Measurements from ENCODE around the gene MSRB2.

The MSRB2 gene

GRCh38 chr10:23120001-23120934 lies 24.9 kb downstream of the MSRB2 start:
- Histone ChIP-seq H3K4me3 (ENCODE audit: insufficient read length, low read depth) (no peak overlapping the region), H3K9ac (ENCODE audit: insufficient read length, low read depth) (no peak overlapping the region), H3K36me3 (ENCODE audit: insufficient read depth, insufficient read length, low read length) (peaks cover 16% of the 10 kb centered on the region), H3K4me1 (ENCODE audit: insufficient read depth, insufficient read length) (no peaks in the 10 kb centered on the region), H3K27me3 (ENCODE audit: insufficient read depth, insufficient read length) (no peaks in the 10 kb centered on the region), H3K9me3 (ENCODE audit: insufficient read depth, low read length) (peaks cover 6% of the 10 kb centered on the region; the same call in 1 of the 2 replicates)
- TF ChIP-seq ZNF274 (IDR thresholded peaks at IDR 0.05; ENCODE audit: low read depth, low read length), result no peak
- TF ChIP-seq YY1 (IDR thresholded peaks at IDR 0.05; ENCODE audit: insufficient read depth, insufficient read length), result no peak
- no peak for TF ChIP-seq SUZ12 (IDR thresholded peaks at IDR 0.05; ENCODE audit: extremely low read depth, insufficient read depth, insufficient read length)
- no peak for DNase-seq (ENCODE audit: low read depth, low spot score)

GRCh38 chr10:23121135-23121534 lies 25.8 kb downstream of the MSRB2 start:
- Histone ChIP-seq H3K36me3 (ENCODE audit: insufficient read depth, insufficient read length, low read length) (peaks cover 16% of the 10 kb centered on the region), H3K27me3 (ENCODE audit: insufficient read depth, insufficient read length) (no peaks in the 10 kb centered on the region), H3K9me3 (ENCODE audit: insufficient read depth, low read length) (peaks cover 6% of the 10 kb centered on the region; the same call in 1 of the 2 replicates), H3K4me1 (ENCODE audit: insufficient read depth, insufficient read length) (no peaks in the 10 kb centered on the region), H3K9ac (ENCODE audit: insufficient read length, low read depth) (no peak overlapping the region), H3K4me3 (ENCODE audit: insufficient read length, low read depth) (no peak overlapping the region)
- TF ChIP-seq ZNF274 (IDR thresholded peaks at IDR 0.05; ENCODE audit: low read depth, low read length) (no peak), YY1 (IDR thresholded peaks at IDR 0.05; ENCODE audit: insufficient read depth, insufficient read length) (no peak), SUZ12 (IDR thresholded peaks at IDR 0.05; ENCODE audit: extremely low read depth, insufficient read depth, insufficient read length) (no peak)
- no peak for DNase-seq (ENCODE audit: low read depth, low spot score)

GRCh38 chr10:23136462-23136861 lies 41.1 kb downstream of the MSRB2 start:
- DNase-seq (ENCODE audit: low read depth, low spot score), result no peak
- TF ChIP-seq SUZ12 (IDR thresholded peaks at IDR 0.05; ENCODE audit: extremely low read depth, insufficient read depth, insufficient read length), result no peak
- TF ChIP-seq ZNF274 (IDR thresholded peaks at IDR 0.05; ENCODE audit: low read depth, low read length), result no peak
- no peak for TF ChIP-seq YY1 (IDR thresholded peaks at IDR 0.05; ENCODE audit: insufficient read depth, insufficient read length)
- Histone ChIP-seq H3K27me3 (ENCODE audit: insufficient read depth, insufficient read length) (no peaks in the 10 kb centered on the region), H3K4me3 (ENCODE audit: insufficient read length, low read depth) (no peak overlapping the region), H3K4me1 (ENCODE audit: insufficient read depth, insufficient read length) (no peaks in the 10 kb centered on the region), H3K36me3 (ENCODE audit: insufficient read depth, insufficient read length, low read length) (no peaks in the 10 kb centered on the region), H3K9me3 (ENCODE audit: insufficient read depth, low read length) (peaks cover 7% of the 10 kb centered on the region), H3K9ac (ENCODE audit: insufficient read length, low read depth) (no peak overlapping the region)

GRCh38 chr10:23139677-23140076 lies 44.3 kb downstream of the MSRB2 start:
- no peak for DNase-seq (ENCODE audit: low read depth, low spot score)
- Histone ChIP-seq H3K9ac (ENCODE audit: insufficient read length, low read depth) (no peak overlapping the region), H3K4me3 (ENCODE audit: insufficient read length, low read depth) (no peak overlapping the region), H3K4me1 (ENCODE audit: insufficient read depth, insufficient read length) (no peaks in the 10 kb centered on the region), H3K27me3 (ENCODE audit: insufficient read depth, insufficient read length) (no peaks in the 10 kb centered on the region), H3K36me3 (ENCODE audit: insufficient read depth, insufficient read length, low read length) (no peaks in the 10 kb centered on the region), H3K9me3 (ENCODE audit: insufficient read depth, low read length) (peaks cover 5% of the 10 kb centered on the region; the same call in 1 of the 2 replicates)
- no peak for TF ChIP-seq ZNF274 (IDR thresholded peaks at IDR 0.05; ENCODE audit: low read depth, low read length)
- TF ChIP-seq YY1 (IDR thresholded peaks at IDR 0.05; ENCODE audit: insufficient read depth, insufficient read length), result no peak
- TF ChIP-seq SUZ12 (IDR thresholded peaks at IDR 0.05; ENCODE audit: extremely low read depth, insufficient read depth, insufficient read length), result no peak

- Histone ChIP-seq H3K4me3 (ENCODE audit: insufficient read length, low read depth) (no peak overlapping the region), H3K4me1 (ENCODE audit: insufficient read depth, insufficient read length) (no peaks in the 10 kb centered on the region), H3K36me3 (ENCODE audit: insufficient read depth, insufficient read length, low read length) (no peaks in the 10 kb centered on the region), H3K9ac (ENCODE audit: insufficient read length, low read depth) (no peak overlapping the region), H3K27me3 (ENCODE audit: insufficient read depth, insufficient read length) (no peaks in the 10 kb centered on the region), H3K9me3 (ENCODE audit: insufficient read depth, low read length) (no peaks in the 10 kb centered on the region)
- TF ChIP-seq YY1 (IDR thresholded peaks at IDR 0.05; ENCODE audit: insufficient read depth, insufficient read length) (no peak), SUZ12 (IDR thresholded peaks at IDR 0.05; ENCODE audit: extremely low read depth, insufficient read depth, insufficient read length) (no peak), ZNF274 (IDR thresholded peaks at IDR 0.05; ENCODE audit: low read depth, low read length) (no peak)
- no peak for DNase-seq (ENCODE audit: low read depth, low spot score)
Observed at GRCh38 chr10:23141995-23142394, 46.6 kb downstream of the MSRB2 start.

- Histone ChIP-seq H3K27me3 (ENCODE audit: insufficient read depth, insufficient read length) (no peaks in the 10 kb centered on the region), H3K4me1 (ENCODE audit: insufficient read depth, insufficient read length) (no peaks in the 10 kb centered on the region), H3K9me3 (ENCODE audit: insufficient read depth, low read length) (no peaks in the 10 kb centered on the region), H3K4me3 (ENCODE audit: insufficient read length, low read depth) (no peak overlapping the region), H3K9ac (ENCODE audit: insufficient read length, low read depth) (no peak overlapping the region), H3K36me3 (ENCODE audit: insufficient read depth, insufficient read length, low read length) (no peaks in the 10 kb centered on the region)
- no peak for DNase-seq (ENCODE audit: low read depth, low spot score)
- TF ChIP-seq SUZ12 (IDR thresholded peaks at IDR 0.05; ENCODE audit: extremely low read depth, insufficient read depth, insufficient read length), result no peak
- no peak for TF ChIP-seq YY1 (IDR thresholded peaks at IDR 0.05; ENCODE audit: insufficient read depth, insufficient read length)
- TF ChIP-seq ZNF274 (IDR thresholded peaks at IDR 0.05; ENCODE audit: low read depth, low read length), result no peak
Observed at GRCh38 chr10:23146258-23146657, 50.9 kb downstream of the MSRB2 start.

- no peak for DNase-seq (ENCODE audit: low read depth, low spot score)
- no peaks in the 10 kb centered on the region for H3K27me3 ChIP-seq (ENCODE audit: insufficient read depth, insufficient read length)
- H3K9me3 ChIP-seq (ENCODE audit: insufficient read depth, low read length), result no peaks in the 10 kb centered on the region
- H3K36me3 ChIP-seq (ENCODE audit: insufficient read depth, insufficient read length, low read length), result no peaks in the 10 kb centered on the region
- no peak overlapping the region for H3K9ac ChIP-seq (ENCODE audit: insufficient read length, low read depth)
- no peaks in the 10 kb centered on the region for H3K4me1 ChIP-seq (ENCODE audit: insufficient read depth, insufficient read length)
- TF ChIP-seq ZNF274 (IDR thresholded peaks at IDR 0.05; ENCODE audit: low read depth, low read length) (no peak), YY1 (IDR thresholded peaks at IDR 0.05; ENCODE audit: insufficient read depth, insufficient read length) (no peak), SUZ12 (IDR thresholded peaks at IDR 0.05; ENCODE audit: extremely low read depth, insufficient read depth, insufficient read length) (no peak)
- no peak overlapping the region for H3K4me3 ChIP-seq (ENCODE audit: insufficient read length, low read depth)
Observed at GRCh38 chr10:23147035-23147434, 51.7 kb downstream of the MSRB2 start.

Measured in NT2/D1 (cell line).